ENCODE data around the gene PADI2.

DNA sequence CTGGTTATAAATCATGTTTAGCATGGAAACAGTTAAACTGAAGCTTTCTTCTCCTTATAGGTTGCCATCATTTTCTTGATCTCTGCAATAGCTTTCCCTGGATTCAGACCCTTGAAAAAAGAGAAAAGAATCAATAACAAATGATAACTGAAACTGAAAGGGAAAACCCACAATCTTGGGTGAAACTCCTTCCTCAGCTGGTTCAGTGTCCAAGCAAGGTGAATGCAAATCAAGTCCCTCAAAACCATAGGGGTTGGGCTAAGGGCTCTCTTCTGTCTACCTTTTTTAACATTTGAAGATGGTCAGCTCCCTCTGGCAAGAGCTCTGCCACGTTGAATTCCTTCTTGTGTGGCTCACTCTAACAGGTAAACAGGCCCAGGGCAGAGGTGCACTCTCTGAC lies 100.4 kb downstream of the PADI2 start:
- TF ChIP-seq, protein P1, sequence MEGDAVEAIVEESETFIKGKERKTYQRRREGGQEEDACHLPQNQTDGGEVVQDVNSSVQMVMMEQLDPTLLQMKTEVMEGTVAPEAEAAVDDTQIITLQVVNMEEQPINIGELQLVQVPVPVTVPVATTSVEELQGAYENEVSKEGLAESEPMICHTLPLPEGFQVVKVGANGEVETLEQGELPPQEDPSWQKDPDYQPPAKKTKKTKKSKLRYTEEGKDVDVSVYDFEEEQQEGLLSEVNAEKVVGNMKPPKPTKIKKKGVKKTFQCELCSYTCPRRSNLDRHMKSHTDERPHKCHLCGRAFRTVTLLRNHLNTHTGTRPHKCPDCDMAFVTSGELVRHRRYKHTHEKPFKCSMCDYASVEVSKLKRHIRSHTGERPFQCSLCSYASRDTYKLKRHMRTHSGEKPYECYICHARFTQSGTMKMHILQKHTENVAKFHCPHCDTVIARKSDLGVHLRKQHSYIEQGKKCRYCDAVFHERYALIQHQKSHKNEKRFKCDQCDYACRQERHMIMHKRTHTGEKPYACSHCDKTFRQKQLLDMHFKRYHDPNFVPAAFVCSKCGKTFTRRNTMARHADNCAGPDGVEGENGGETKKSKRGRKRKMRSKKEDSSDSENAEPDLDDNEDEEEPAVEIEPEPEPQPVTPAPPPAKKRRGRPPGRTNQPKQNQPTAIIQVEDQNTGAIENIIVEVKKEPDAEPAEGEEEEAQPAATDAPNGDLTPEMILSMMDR (IDR thresholded peaks at IDR 0.05) = no peak
- no peak for TF ChIP-seq POLR2A (IDR thresholded peaks at IDR 0.05)

All from stomach (tissue), 4 donors.